Large intestine (tissue), 12 donors: ENCODE measurements around the gene POTEE. TPM values are rescaled to one million over a fixed set of nuclear protein-coding genes. Genes with fewer than 3 reads are reported as not detected.
"Not testable (repeated sequence)": the region's sequence is repeated elsewhere in the genome, so short reads cannot be mapped to it uniquely, and the experiment has no call there.

ENCODE experiments used
- DNase-seq, 2 donors: peaks; one replicate each; pipeline versions ENCODE4 v3.0.0 to v3.0.0-alpha.2; 2013
- H3K27ac ChIP-seq: one replicate; pipeline ENCODE4 v1.5.1; 2013; ENCODE audit warnings: low read length
- H3K27me3 ChIP-seq: 2 replicates; pipeline ENCODE4 v1.6.1; 2013; ENCODE audit warnings: low read length; ENCODE audit not compliant: control insufficient read depth, insufficient read depth
- H3K36me3 ChIP-seq: 2 replicates; pipeline ENCODE4 v1.6.1; 2013; ENCODE audit warnings: low read length; ENCODE audit not compliant: control insufficient read depth, insufficient read depth
- H3K4me1 ChIP-seq: one replicate; pipeline ENCODE4 v1.6.1; 2013; ENCODE audit warnings: low read length; ENCODE audit not compliant: control insufficient read depth, insufficient read depth
- H3K4me3 ChIP-seq: one replicate; pipeline ENCODE4 v1.5.1; 2013; ENCODE audit warnings: low read length
- H3K9me3 ChIP-seq: one replicate; pipeline ENCODE4 v1.6.1; 2013; ENCODE audit warnings: mild to moderate bottlenecking, low read depth, low read length, moderate library complexity; ENCODE audit not compliant: control insufficient read depth
- WGBS: methylation state at CpG from one replicate; pipeline ENCODE4 v1.1.5; 2013; ENCODE audit warnings: low lambda C conversion rate; ENCODE audit not compliant: insufficient coverage; 5-methylcytosine and 5-hydroxymethylcytosine counted together
- long read RNA-seq, 11 donors: transcript quantifications; one replicate each; lab custom pipeline, GENCODE V29; 2026
- polyA plus RNA-seq: library from polyadenylated mRNA; unstranded; fragments of 120-200 nt; gene quantifications from one replicate; pipeline ENCODE4 v1.2.1, GENCODE V29; 2013

Gene POTEE
- polyA plus RNA-seq, result 0.03 TPM
- long read RNA-seq, donor 1, result 0 reads
- long read RNA-seq, donor 2, result 0 reads
- long read RNA-seq, donor 3, result 0 reads
- long read RNA-seq, donor 4, result 0 reads
- long read RNA-seq, donor 5, result 0 reads
- long read RNA-seq, donor 6, result 0 reads
- long read RNA-seq, donor 7, result 0 reads
- long read RNA-seq, donor 8, result 0 reads
- long read RNA-seq, donor 9, result 0 reads
- long read RNA-seq, donor 10, result 0 reads
- long read RNA-seq, donor 11, result 0 reads

DNA sequence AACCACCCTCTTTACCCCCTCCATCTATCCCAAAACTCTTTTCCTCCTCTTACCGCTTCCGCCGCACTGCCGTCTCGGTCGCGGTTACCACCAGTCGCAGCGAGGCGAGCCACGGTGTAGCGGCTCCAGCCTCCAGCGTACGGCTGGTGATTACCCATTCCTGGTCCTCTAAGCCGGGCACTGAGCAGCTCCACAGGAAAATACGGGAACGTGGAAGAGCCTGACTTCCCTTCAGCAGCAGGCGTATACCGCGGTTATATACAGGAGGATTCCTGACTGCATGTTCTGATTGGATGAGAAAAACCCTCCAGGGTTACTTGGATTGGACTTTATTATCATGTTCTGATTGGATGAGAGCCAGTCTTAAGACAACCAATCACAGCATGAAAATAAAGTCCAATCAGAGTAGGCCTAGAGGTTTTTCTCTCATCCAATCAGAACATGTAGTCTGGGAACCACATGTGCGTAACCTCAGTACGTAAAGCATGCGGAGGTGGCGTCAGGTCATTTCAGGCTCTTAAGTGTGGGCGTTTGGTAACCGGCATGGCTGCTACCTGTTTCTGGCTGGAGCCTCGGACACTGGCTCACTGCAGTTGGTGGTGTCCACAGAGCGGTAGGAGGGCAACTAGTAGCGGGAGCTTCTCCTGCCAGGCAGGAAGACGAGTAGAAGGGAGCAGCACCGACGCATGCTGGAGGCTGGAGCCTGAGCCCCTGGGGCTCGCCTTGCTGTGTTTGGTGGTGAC, at the start of gene POTEE:
Gene POTEE, plus strand, starts transcription at position 507 of the 743 bp plus-strand sequence. CDS start 8,867 bp downstream, outside the sequence.
- H3K36me3 ChIP-seq, H3K4me3 ChIP-seq, H3K27me3 ChIP-seq, H3K4me1 ChIP-seq, H3K9me3 ChIP-seq, DNase-seq, H3K27ac ChIP-seq: not testable (repeated sequence)
- no CpG with 5 or more reads among the region's 33 CpGs for WGBS

- WGBS, result no CpG with 5 or more reads among the region's 5 CpGs
- H3K27ac ChIP-seq, H3K36me3 ChIP-seq, H3K27me3 ChIP-seq, H3K9me3 ChIP-seq, DNase-seq, H3K4me1 ChIP-seq, H3K4me3 ChIP-seq: not testable (repeated sequence)
These were observed 43.8 kb upstream of the POTEE start for GRCh38 chr2:131165562-131165961.

DNA sequence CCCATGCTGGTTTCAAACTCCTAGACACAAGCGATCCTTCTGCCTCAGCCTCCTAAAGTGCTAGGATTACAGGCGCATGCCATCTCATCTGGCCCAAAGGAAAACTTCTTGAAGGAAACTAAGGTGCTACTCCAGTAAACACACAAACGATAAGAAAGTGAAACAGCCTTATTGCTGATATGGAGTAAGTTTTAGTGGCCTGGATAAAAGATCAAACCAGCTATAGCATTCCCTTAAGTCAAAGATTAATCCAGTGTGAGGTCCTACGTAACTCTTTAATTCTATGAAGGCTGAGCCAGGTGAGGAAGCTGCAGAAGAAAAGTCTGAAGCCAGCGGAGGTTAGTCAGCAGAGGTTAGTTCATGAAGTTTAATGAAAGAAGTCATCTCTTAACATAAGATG, 40.8 kb upstream of the POTEE start:
- H3K27me3 ChIP-seq, result no peaks in the 10 kb centered on the region
- no peaks in the 10 kb centered on the region for H3K9me3 ChIP-seq
- WGBS, result 20% methylated on average over 2 of the region's 5 CpGs
- peak in 1 of 2 donors; percentile 52 for DNase-seq
- H3K27ac ChIP-seq, result no peak overlapping the region
- H3K4me3 ChIP-seq, result no peak overlapping the region
- no peaks in the 10 kb centered on the region for H3K4me1 ChIP-seq
- H3K36me3 ChIP-seq, result no peaks in the 10 kb centered on the region

GRCh38 chr2:131178050-131178449, 31.3 kb upstream of the POTEE start:
- H3K9me3 ChIP-seq, H3K4me3 ChIP-seq, H3K4me1 ChIP-seq, H3K27ac ChIP-seq, H3K36me3 ChIP-seq, DNase-seq, H3K27me3 ChIP-seq: not testable (repeated sequence)
- 87% methylated on average over 3 of the region's 10 CpGs for WGBS

DNA sequence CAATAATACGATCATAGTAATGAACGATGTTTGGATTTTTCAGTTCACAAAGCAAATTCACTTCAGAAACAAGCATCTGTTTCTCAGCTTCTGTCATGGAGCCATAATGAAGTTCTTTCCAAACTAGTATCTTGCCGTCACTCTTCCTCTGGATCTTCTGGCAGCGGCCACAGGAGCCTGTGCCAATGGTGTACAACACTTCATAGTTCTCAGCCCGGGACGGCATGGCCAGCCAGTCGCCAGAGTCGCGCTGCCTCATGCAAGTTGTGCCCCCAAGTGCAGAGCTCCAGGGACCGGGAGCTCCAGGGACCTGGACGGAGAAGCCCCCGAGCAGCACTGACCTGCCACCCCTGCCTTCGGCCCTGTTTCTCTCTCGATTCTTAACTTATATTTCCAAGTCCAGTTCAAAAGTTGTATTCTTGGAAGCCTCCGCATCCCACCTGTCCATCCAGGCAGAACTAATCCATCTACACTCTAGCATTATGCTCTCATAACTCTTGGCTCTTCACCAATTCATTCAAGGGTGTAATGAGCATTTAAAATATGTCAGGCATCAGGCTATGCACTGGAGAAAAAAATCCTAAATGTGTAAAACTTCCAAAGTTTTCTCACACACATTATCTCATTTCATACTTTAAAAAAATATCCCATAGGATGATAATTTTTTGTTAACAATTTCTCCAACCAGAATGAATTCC, 30.5 kb upstream of the POTEE start:
- DNase-seq, H3K27ac ChIP-seq, H3K36me3 ChIP-seq, H3K4me3 ChIP-seq, H3K27me3 ChIP-seq, H3K4me1 ChIP-seq, H3K9me3 ChIP-seq: not testable (repeated sequence)
- WGBS, result no CpG with 5 or more reads among the region's 15 CpGs

DNA sequence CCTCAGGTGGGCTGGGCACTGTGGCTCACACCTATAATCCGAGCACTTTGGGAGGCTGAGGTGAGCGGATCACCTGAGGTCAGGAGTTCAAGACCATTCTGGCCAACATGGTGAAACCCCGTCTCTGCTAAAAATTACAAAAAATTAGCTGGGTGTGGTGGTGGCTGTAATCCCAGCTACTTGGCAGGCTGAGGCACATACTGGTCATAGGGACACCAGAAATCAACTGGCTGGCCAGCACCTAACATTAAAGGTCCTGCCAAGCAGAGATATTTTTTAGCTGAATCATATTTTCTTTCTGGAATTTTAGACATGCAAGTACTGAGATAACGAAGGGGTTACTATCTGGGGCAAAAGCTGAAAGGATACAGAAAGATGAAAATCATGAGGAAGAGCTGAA, 27.9 kb upstream of the POTEE start:
- WGBS, result 75% methylated on average over 1 of the region's 4 CpGs
- not testable (repeated sequence) for H3K36me3 ChIP-seq, H3K4me3 ChIP-seq, H3K4me1 ChIP-seq, DNase-seq, H3K27me3 ChIP-seq, H3K27ac ChIP-seq, H3K9me3 ChIP-seq

GRCh38 chr2:131193421-131193820, 15.9 kb upstream of the POTEE start:
- not testable (repeated sequence) for H3K27ac ChIP-seq, H3K36me3 ChIP-seq, H3K4me3 ChIP-seq, DNase-seq, H3K27me3 ChIP-seq, H3K4me1 ChIP-seq, H3K9me3 ChIP-seq
- no CpG with 5 or more reads among the region's 3 CpGs for WGBS

GRCh38 chr2:131196186-131196585, 13.2 kb upstream of the POTEE start:
- H3K27ac ChIP-seq, H3K4me1 ChIP-seq, H3K4me3 ChIP-seq, DNase-seq, H3K36me3 ChIP-seq, H3K27me3 ChIP-seq, H3K9me3 ChIP-seq: not testable (repeated sequence)
- WGBS, result no CpG with 5 or more reads among the region's 2 CpGs

DNA sequence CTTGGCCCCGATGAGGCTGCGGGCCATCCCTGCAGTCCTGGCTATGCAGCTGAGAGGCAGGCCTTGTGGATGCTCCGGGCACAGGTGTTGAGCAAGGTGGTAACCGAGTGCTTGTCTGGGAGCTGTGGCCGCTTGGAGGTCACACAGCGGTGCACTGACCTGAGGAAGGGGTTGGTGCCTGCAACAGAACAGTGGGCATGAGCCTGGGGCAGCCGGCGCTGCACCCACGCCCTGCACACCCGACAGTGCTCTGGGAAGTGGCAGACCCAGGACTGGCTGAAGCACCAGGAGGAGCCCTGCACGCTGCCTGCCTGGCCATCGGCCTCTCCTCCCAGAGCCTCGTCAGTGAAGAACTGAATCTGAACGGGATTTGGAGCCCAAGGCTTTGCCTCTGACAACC, 8.2 kb upstream of the POTEE start:
- H3K27me3 ChIP-seq, result no peaks in the 10 kb centered on the region
- no peak for DNase-seq
- no peak overlapping the region for H3K27ac ChIP-seq
- no peaks in the 10 kb centered on the region for H3K4me1 ChIP-seq
- no peaks in the 10 kb centered on the region for H3K36me3 ChIP-seq
- no peaks in the 10 kb centered on the region for H3K9me3 ChIP-seq
- no CpG with 5 or more reads among the region's 14 CpGs for WGBS
- no peak overlapping the region for H3K4me3 ChIP-seq

DNA sequence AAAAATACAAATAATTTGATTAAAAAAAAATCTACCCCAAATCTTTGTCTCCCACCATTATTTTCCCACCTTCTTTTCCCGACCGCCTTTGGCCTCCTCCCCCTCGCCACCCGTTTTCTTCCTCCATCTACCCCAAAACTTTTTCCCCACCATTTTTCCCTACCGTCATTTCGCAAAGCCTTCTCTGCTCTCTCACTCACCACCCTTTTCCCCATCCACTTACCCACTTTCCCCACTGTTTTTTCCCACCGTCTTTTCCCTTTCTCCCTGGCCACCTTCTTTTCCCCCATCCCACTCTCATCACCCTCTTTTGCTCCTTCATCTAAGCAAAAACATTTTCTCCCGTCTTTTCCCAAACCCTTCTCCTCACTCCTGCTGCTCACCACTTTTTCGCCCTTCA, 1.5 kb upstream of the POTEE start:
- 91% methylated on average over 6 of the region's 9 CpGs for WGBS
- not testable (repeated sequence) for H3K36me3 ChIP-seq, H3K4me1 ChIP-seq, H3K9me3 ChIP-seq, DNase-seq, H3K27ac ChIP-seq, H3K27me3 ChIP-seq, H3K4me3 ChIP-seq
